ENCODE results near the gene PTPRF.

The PTPRF gene

GRCh38 chr1:43659212-43660166 is 128.8 kb downstream of the PTPRF start:
- DNase-seq (ENCODE audit: low read depth in 4 of 4, low spot score in 1 of 4), result no peak

DNA sequence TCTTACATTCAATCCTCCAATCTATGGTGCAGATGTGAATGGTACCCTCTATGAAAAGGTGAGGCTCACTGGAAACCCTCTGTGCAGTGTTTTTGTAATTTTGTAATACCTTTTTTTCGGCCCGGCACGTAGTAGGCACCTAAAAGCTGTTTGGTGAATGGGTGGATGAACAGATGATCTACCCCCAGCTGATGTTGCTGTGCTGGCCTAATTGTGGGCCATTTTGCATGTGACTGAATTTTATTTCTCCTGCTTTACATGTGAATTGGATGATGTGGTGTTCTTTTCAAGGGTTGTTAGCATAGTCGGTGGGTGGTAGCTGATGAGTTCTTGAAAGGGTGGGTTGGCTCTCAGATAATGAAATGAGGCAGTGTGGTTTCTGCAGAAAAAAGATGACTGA is 129.7 kb downstream of the PTPRF start:
- no peak for DNase-seq (ENCODE audit: low read depth in 4 of 4, low spot score in 1 of 4)

DNA sequence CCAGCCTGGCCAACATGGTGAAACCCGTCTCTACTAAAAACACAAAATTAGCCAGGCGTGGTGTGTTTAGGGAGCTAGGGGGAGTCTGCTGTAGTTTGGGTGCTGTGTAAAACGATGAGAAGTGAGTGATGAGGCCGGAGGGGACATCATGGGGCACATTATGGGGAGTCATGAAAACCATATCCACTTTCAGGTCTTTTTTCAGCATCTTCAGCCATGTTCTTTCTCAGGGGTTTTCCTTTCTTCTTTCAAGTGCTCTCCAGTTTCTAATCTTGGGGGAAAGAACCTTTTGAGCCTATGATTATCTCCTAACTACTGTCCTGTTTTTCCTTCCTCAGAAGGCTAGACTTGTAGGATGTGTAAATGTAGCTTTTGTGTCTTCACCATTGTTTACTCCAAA is 133.7 kb downstream of the PTPRF start:
- no peak for DNase-seq (ENCODE audit: low read depth in 4 of 4, low spot score in 1 of 4)

DNA sequence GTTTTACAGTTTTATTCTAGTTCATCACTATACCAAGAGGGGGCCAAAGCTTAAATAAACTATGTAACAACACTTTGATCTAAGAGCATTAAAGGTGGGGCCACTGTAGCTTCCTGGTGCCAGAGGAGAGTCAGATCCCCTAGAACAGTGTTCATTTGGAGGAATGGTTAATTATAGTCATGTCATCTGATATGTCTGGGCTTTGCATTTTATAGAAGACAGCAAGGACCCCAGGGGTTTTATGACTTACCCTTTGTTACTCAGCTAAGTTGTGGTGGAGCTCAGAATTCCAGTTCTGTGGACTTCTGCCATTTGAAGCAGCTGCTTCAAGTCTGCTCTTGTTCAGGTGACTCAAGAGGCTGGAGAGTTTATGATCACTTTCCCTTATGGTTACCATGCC is 135.9 kb downstream of the PTPRF start:
- DNase-seq (ENCODE audit: low read depth in 4 of 4, low spot score in 1 of 4), result no peak

- DNase-seq (ENCODE audit: low read depth in 4 of 4, low spot score in 1 of 4), result no peak
Observed at GRCh38 chr1:43668956-43669355, 138.3 kb downstream of the PTPRF start.

GRCh38 chr1:43669878-43670277 is 139.2 kb downstream of the PTPRF start:
- no peak for DNase-seq (ENCODE audit: low read depth in 4 of 4, low spot score in 1 of 4)

GRCh38 chr1:43671193-43671592 is 140.5 kb downstream of the PTPRF start:
- DNase-seq (ENCODE audit: low read depth in 4 of 4, low spot score in 1 of 4), result no peak

DNA sequence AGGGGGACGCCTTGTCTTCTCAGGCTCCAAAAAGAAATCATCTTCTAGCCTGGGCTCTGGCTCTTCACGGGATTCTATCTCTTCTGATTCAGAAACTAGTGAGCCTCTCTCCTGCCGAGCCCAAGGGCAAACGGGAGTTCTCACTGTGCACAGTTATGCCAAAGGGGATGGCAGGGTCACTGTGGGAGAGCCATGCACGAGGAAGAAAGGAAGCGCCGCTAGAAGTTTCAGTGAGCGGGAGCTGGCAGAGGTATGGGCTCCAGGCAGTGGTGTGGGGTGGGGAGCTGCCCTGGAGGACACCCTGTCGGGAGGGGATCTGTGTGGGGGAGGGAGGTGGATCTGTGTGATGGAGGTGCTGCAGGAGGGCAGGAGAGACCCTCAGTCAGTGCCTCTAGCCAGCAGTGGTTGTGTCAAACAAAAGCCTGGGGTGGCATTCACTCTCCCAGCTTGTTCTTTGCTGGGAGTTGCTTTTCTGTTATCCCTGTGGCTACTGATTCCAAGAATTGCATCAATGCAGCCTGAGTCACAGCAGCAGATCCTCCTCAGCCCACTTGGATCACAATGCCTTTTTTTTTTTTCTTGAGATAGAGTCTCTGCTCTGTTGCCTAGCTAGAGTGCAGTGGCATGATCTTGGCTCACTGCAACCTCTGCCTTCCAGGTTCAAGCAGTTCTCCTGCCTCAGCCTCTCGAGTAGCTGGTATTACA is 141.1 kb downstream of the PTPRF start:
- DNase-seq (ENCODE audit: low read depth in 4 of 4, low spot score in 1 of 4), result no peak

DNA sequence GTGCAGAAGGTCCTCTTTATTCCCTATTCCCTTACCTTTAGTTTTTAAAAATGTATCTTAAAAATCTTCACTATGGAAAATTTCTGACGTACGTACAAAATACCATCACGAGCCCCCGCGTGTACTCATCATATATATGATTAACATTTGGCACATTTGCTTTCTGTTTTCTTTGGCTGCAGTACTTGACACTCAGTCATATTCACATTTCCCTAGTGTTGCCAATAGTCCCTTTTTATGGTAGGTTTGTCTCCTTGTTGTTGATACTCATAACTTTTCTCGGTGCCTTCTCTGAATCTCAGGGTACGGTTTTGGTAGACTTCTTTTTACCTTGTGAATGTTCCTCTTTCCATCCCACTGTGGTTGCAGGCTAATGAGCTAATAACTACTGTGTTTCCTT is 142.6 kb downstream of the PTPRF start:
- no peak for DNase-seq (ENCODE audit: low read depth in 4 of 4, low spot score in 1 of 4)

Measured in stimulated activated CD4-positive, alpha-beta T cell treated with anti-CD3 and anti-CD28 coated beads, Interleukin-1b, Interleukin-23, amount 100 ng/mL, for 24 hours (primary cell).